Lower leg skin (tissue), 3 donors: ENCODE measurements around the gene MRPL41.

Experiments used
- CTCF ChIP-seq, 3 donors: fragments of 450-650 bp; IDR thresholded peaks; one replicate each; pipeline ENCODE4 v1.5.1; 2016; ENCODE audit warnings: antibody characterized with exemption in 3 of 3, mild to moderate bottlenecking in 3 of 3, moderate library complexity in 2 of 3
- POLR2A ChIP-seq, 2 donors: fragments of 450-650 bp; IDR thresholded peaks; one replicate each; pipeline ENCODE4 v1.6.1; 2016 to 2017; ENCODE audit warnings: antibody characterized with exemption in 2 of 2, mild to moderate bottlenecking in 1 of 2, moderate library complexity in 1 of 2

- no peak for TF ChIP-seq CTCF (IDR thresholded peaks at IDR 0.05)
- TF ChIP-seq POLR2A (IDR thresholded peaks at IDR 0.05), result no peak
These were observed 35.3 kb upstream of the MRPL41 start for GRCh38 chr9:137516144-137516917.
